HCT116 (cell line): ENCODE measurements around the gene SLFN12L. TPM values are rescaled to one million over a fixed set of nuclear protein-coding genes. Genes with fewer than 3 reads are reported as not detected.

Experiments used
- ATAC-seq: fragments of 200-7000 bp; cut with Tn5 transposase; 2 replicates; pipeline ENCODE4 v1.9.1; 2020; ENCODE audit warnings: mild to moderate bottlenecking, moderate library complexity
- BruUV-seq: library from RNA; stranded (reverse); fragments of 400-500 nt; replicated peaks from 2 replicates; lab custom pipeline; 2021; lab: Mats Ljungman, UMichigan
- CTCF ChIA-PET: fragments of 300-600 bp; sonication (Branson Sonifier 250); formaldehyde crosslinking; loops from one replicate; lab custom pipeline; 2021; ENCODE audit warnings: antibody characterized with exemption; lab: Charles Lee
- POLR2A ChIA-PET: fragments of 300-600, 350-600 bp; sonication (Branson Sonifier 250); formaldehyde crosslinking; loops from one replicate; lab custom pipeline; 2021; ENCODE audit warnings: antibody characterized with exemption; lab: Charles Lee
- RAD21 ChIA-PET, 2 experiments: fragments of 300-600 bp; sonication (Branson Sonifier 250); formaldehyde crosslinking; loops; one replicate each; lab custom pipeline; 2023; ENCODE audit warnings: low total read pairs in 2 of 2; ENCODE audit not compliant: uncharacterized antibody in 2 of 2, unreplicated experiment in 2 of 2, low non-redundant PET in 1 of 2; lab: Charles Lee
- DNase-seq: peaks from one replicate; pipeline ENCODE4 v3.0.0-alpha.2; 2010; ENCODE audit warnings: low read depth, low spot score
- H2AFZ ChIP-seq: fragments of 200-600 bp; shearing (Covaris generic), sonication (generic); 2 replicates; pipeline ENCODE4 v1.6.1; 2017; ENCODE audit warnings: low read depth, mixed run types, mixed read lengths, antibody characterized with exemption, low read length; ENCODE audit not compliant: poor library complexity, severe bottlenecking
- H3K27ac ChIP-seq: 2 replicates; pipeline ENCODE4 v1.5.1; 2012; ENCODE audit warnings: low read depth, low read length
- H3K27me3 ChIP-seq: fragments of 200-600 bp; sonication (generic); 2 replicates; pipeline ENCODE4 v1.6.1; 2016; ENCODE audit warnings: mixed run types, low read length, mixed read lengths; ENCODE audit not compliant: insufficient read depth
- H3K36me3 ChIP-seq, 2 experiments: fragments of 200-500 bp in 1 of 2; fragments of 200-600 bp in 1 of 2; sonication (Bioruptor generic) in 1 of 2; sonication (generic) in 1 of 2; 2 replicates each; pipeline versions ENCODE4 v1.5.1 to v1.6.1; 2014 to 2016; ENCODE audit warnings: low read length in 2 of 2, inconsistent platforms in 1 of 2, mixed read lengths in 1 of 2, mixed run types in 1 of 2; ENCODE audit not compliant: insufficient read depth in 2 of 2, control insufficient read depth in 1 of 2
- H3K4me1 ChIP-seq, 2 experiments: fragments of 200-600 bp in 1 of 2; sonication (generic) in 1 of 2; 2 replicates each; pipeline versions ENCODE4 v1.5.1 to v1.6.1; 2012 to 2017; ENCODE audit warnings: low read length in 2 of 2, inconsistent platforms in 1 of 2, mild to moderate bottlenecking in 1 of 2, mixed read lengths in 1 of 2, mixed run types in 1 of 2, moderate library complexity in 1 of 2; ENCODE audit not compliant: insufficient read depth in 2 of 2, control insufficient read depth in 1 of 2
- H3K4me2 ChIP-seq: fragments of 200-600 bp; sonication (generic); 2 replicates; pipeline ENCODE4 v1.6.1; 2017; ENCODE audit warnings: mixed run types, low read length, mixed read lengths
- H3K4me3 ChIP-seq, 2 experiments: fragments of 200-600 bp in 1 of 2; sonication (generic) in 1 of 2; replicated peaks in 1 of 2; 2 replicates each; pipeline ENCODE4 v1.5.1; 2011 to 2016; ENCODE audit warnings: low read length in 2 of 2, control low read depth in 1 of 2, low read depth in 1 of 2, mild to moderate bottlenecking in 1 of 2, mixed read lengths in 1 of 2, mixed run types in 1 of 2
- H3K79me2 ChIP-seq: fragments of 200-600 bp; sonication (generic); 2 replicates; pipeline ENCODE4 v1.6.1; 2017; ENCODE audit warnings: mild to moderate bottlenecking, mixed run types, low read length, moderate library complexity, mixed read lengths; ENCODE audit not compliant: insufficient read depth
- H3K9ac ChIP-seq: fragments of 200-600 bp; sonication (generic); 2 replicates; pipeline ENCODE4 v1.6.1; 2016; ENCODE audit warnings: low read length, mixed read lengths
- H3K9me2 ChIP-seq: fragments of 200-600 bp; sonication (generic), shearing (Covaris generic); 2 replicates; pipeline ENCODE4 v1.6.1; 2017; ENCODE audit warnings: mixed run types, mild to moderate bottlenecking, moderate library complexity; ENCODE audit not compliant: insufficient read depth
- H3K9me3 ChIP-seq, 2 experiments: fragments of 200-500 bp in 1 of 2; fragments of 200-600 bp in 1 of 2; sonication (Bioruptor generic) in 1 of 2; sonication (generic) in 1 of 2; 2 replicates each; pipeline ENCODE4 v1.6.1; 2014 to 2017; ENCODE audit warnings: low read length in 2 of 2, mixed read lengths in 2 of 2, inconsistent platforms in 1 of 2, low read depth in 1 of 2, mild to moderate bottlenecking in 1 of 2, mixed run types in 1 of 2, moderate library complexity in 1 of 2; ENCODE audit not compliant: control insufficient read depth in 1 of 2, insufficient read depth in 1 of 2
- H4K20me1 ChIP-seq: fragments of 200-600 bp; sonication (generic), shearing (Covaris generic); 2 replicates; pipeline ENCODE4 v1.6.1; 2017; ENCODE audit warnings: mixed run types, mild to moderate bottlenecking, moderate library complexity; ENCODE audit not compliant: insufficient read depth
- CBX3 ChIP-seq: IDR thresholded peaks from 2 replicates; pipeline ENCODE4 v1.6.1; 2012; ENCODE audit warnings: low read depth
- CTCF ChIP-seq, 3 experiments: fragments of 200-600 bp in 1 of 3; sonication (generic) in 1 of 3; IDR thresholded peaks in 2 of 3; conservative IDR thresholded peaks in 1 of 3; 2 replicates each; pipeline ENCODE4 v1.5.1; 2012 to 2017; ENCODE audit warnings: low read depth in 2 of 3, low read length in 2 of 3, antibody characterized with exemption in 1 of 3, borderline replicate concordance in 1 of 3, control low read depth in 1 of 3, mild to moderate bottlenecking in 1 of 3, mixed read lengths in 1 of 3, mixed run types in 1 of 3, moderate library complexity in 1 of 3; ENCODE audit not compliant: insufficient read depth in 1 of 3
- EGR1 ChIP-seq: IDR thresholded peaks from 2 replicates; pipeline ENCODE4 v1.6.1; 2012; ENCODE audit warnings: low read depth
- ELF1 ChIP-seq: IDR thresholded peaks from 2 replicates; pipeline ENCODE4 v1.6.1; 2012; ENCODE audit warnings: low read depth, borderline replicate concordance
- EZH2 ChIP-seq: fragments of 200-600 bp; sonication (generic); IDR thresholded peaks from 2 replicates; pipeline ENCODE4 v1.6.1; 2017; ENCODE audit warnings: antibody characterized with exemption, mixed run types
- EZH2phosphoT487 ChIP-seq: fragments of 200-600 bp; IDR thresholded peaks from 2 replicates; pipeline ENCODE4 v1.6.1; 2018; ENCODE audit warnings: antibody characterized with exemption, borderline replicate concordance
- FOSL1 ChIP-seq: IDR thresholded peaks from 2 replicates; pipeline ENCODE4 v1.6.1; 2012; ENCODE audit warnings: low read depth
- MAX ChIP-seq: IDR thresholded peaks from 2 replicates; pipeline ENCODE4 v1.6.1; 2012
- POLR2AphosphoS5 ChIP-seq: IDR thresholded peaks from 2 replicates; pipeline ENCODE4 v1.6.1; 2011; ENCODE audit warnings: mild to moderate bottlenecking, low read depth, low read length, moderate library complexity
- RAD21 ChIP-seq: IDR thresholded peaks from 2 replicates; pipeline ENCODE4 v1.6.1; 2012; ENCODE audit warnings: low read depth, mild to moderate bottlenecking
- REST ChIP-seq: IDR thresholded peaks from 2 replicates; pipeline ENCODE4 v1.6.1; 2012; ENCODE audit warnings: low read depth
- SIN3A ChIP-seq: IDR thresholded peaks from 2 replicates; pipeline ENCODE4 v1.6.1; 2012; ENCODE audit warnings: low read depth
- SP1 ChIP-seq: IDR thresholded peaks from 2 replicates; pipeline ENCODE4 v1.6.1; 2012; ENCODE audit warnings: low read depth
- TCF7L2 ChIP-seq: IDR thresholded peaks from 2 replicates; pipeline ENCODE4 v1.7.0; 2011; ENCODE audit warnings: borderline replicate concordance, inconsistent platforms; ENCODE audit not compliant: insufficient read depth, insufficient read length; ENCODE audit errors: extremely low read depth
- YY1 ChIP-seq: IDR thresholded peaks from 2 replicates; pipeline ENCODE4 v1.6.1; 2011; ENCODE audit warnings: low read length, low read depth, moderate library complexity, mild to moderate bottlenecking; ENCODE audit not compliant: insufficient replicate concordance; ENCODE audit errors: extremely low read depth
- ZNF274 ChIP-seq: fragments of 200-500 bp; sonication (Bioruptor generic); IDR thresholded peaks from 2 replicates; pipeline ENCODE4 v1.6.1; 2014; ENCODE audit warnings: mild to moderate bottlenecking, low read depth, low read length, inconsistent platforms
- intact Hi-C: fragments of 100-400 bp; cut with micrococcal nuclease; formaldehyde crosslinking; loops from 2 replicates; pipeline ENCODE4 v1.10.0; 2022
- total RNA-seq: library from RNA; stranded (reverse); gene quantifications from one replicate; pipeline ENCODE4 v1.2.1, GENCODE V29; 2021; ENCODE audit not compliant: unreplicated experiment

Gene SLFN12L
- total RNA-seq, 1 experiment from 2014 or later: 0.17 TPM

- TF ChIP-seq SP1: no peak
- TF ChIP-seq REST: no peak
- TF ChIP-seq SIN3A: no peak
- TF ChIP-seq, all 23 proteins: peak for 0
- Histone ChIP-seq H3K27ac (no peak overlapping the region), H3K9me3 (no peaks in the 10 kb centered on the region), H3K36me3 (no peaks in the 10 kb centered on the region), H3K79me2 (no peaks in the 10 kb centered on the region), H3K9me2 (no peaks in the 10 kb centered on the region), H3K27me3 (no peaks in the 10 kb centered on the region), H3K9ac (no peak overlapping the region), H3K4me3 (no peak overlapping the region), H2AFZ (no peak overlapping the region), H4K20me1 (no peaks in the 10 kb centered on the region), H3K4me2 (no peak overlapping the region), H3K4me1 (no peaks in the 10 kb centered on the region)
- intact Hi-C loops: loop anchor here (5.0 kb wide), 1 partner anchor 1109 kb away; no protein-coding TSS in a partner anchor
- ATAC-seq (no peak), DNase-seq (no peak)
- ChIA-PET CTCF (no interaction called here), RAD21 (no interaction called here), POLR2A (no interaction called here)
- BruUV-seq: no TSS peak
Measured at GRCh38 chr17:35531160-35531559, 6.3 kb downstream of the SLFN12L start.

GRCh38 chr17:35529866-35530265 is 7.6 kb downstream of the SLFN12L start:
- BruUV-seq: no TSS peak
- Histone ChIP-seq H3K4me2 (no peak overlapping the region), H3K9me3 (no peaks in the 10 kb centered on the region), H3K27ac (no peak overlapping the region), H2AFZ (no peak overlapping the region), H3K79me2 (no peaks in the 10 kb centered on the region), H3K9me2 (no peaks in the 10 kb centered on the region), H3K36me3 (no peaks in the 10 kb centered on the region), H3K4me1 (no peaks in the 10 kb centered on the region), H3K9ac (no peak overlapping the region), H3K4me3 (no peak overlapping the region), H4K20me1 (no peaks in the 10 kb centered on the region), H3K27me3 (no peaks in the 10 kb centered on the region)
- POLR2A ChIA-PET: no interaction called here
- CTCF ChIA-PET: no interaction called here
- RAD21 ChIA-PET: no interaction called here
- intact Hi-C loops: loop anchor here (5.0 kb wide), 1 partner anchor 1108 kb away; no protein-coding TSS in a partner anchor
- no peak for DNase-seq
- ATAC-seq: no peak
- TF ChIP-seq FOSL1 (no peak), TCF7L2 (no peak), MAX (no peak), ELF1 (no peak), EGR1 (no peak), ZNF274 (no peak), CTCF (IDR thresholded peaks at IDR 0.05 in 2 of 3, conservative IDR thresholded peaks at IDR 0.05 in 1 of 3; ENCODE audit: borderline replicate concordance in 1 of 3, insufficient read depth in 1 of 3, low read depth in 2 of 3, low read length in 2 of 3) (no peak), CBX3 (no peak), EZH2phosphoT487 (no peak), EZH2 (no peak), POLR2AphosphoS5 (no peak), YY1 (no peak), RAD21 (no peak)
